Testis (tissue), 3 donors: Measurements from ENCODE around the gene PPT2. TPM values are rescaled to one million over a fixed set of nuclear protein-coding genes. Genes with fewer than 3 reads are reported as not detected.

ENCODE experiments used
- DNase-seq: peaks from one replicate; pipeline ENCODE4 v3.0.0-alpha.2; 2019
- H3K27ac ChIP-seq, 2 donors: fragments of 200-600 bp; sonication (generic); one replicate each; pipeline ENCODE4 v1.5.1; 2019
- H3K27me3 ChIP-seq: fragments of 200-600 bp; sonication (generic); one replicate; pipeline ENCODE4 v1.5.1; 2019
- H3K36me3 ChIP-seq: fragments of 200-600 bp; sonication (generic); one replicate; pipeline ENCODE4 v1.5.1; 2017; ENCODE audit warnings: low read depth; ENCODE audit errors: missing control alignments
- H3K4me1 ChIP-seq: fragments of 200-600 bp; sonication (generic); one replicate; pipeline ENCODE4 v1.5.1; 2019
- H3K4me3 ChIP-seq, 2 donors: fragments of 200-600 bp; sonication (generic); one replicate each; pipeline ENCODE4 v1.5.1; 2017 to 2019
- H3K9me3 ChIP-seq: fragments of 200-600 bp; sonication (generic); one replicate; pipeline ENCODE4 v1.5.1; 2017
- POLR2A ChIP-seq: fragments of 450-650 bp; IDR thresholded peaks from one replicate; pipeline ENCODE4 v1.6.1; 2017; ENCODE audit warnings: antibody characterized with exemption, mild to moderate bottlenecking, moderate library complexity
- WGBS, 2 donors: methylation state at CpG; one replicate each; pipeline ENCODE4 v1.1.5; 2018; 5-methylcytosine and 5-hydroxymethylcytosine counted together
- intact Hi-C: fragments of 100-400 bp; cut with DNase I; formaldehyde crosslinking; loops from one replicate; pipeline ENCODE4 v1.15.1; 2023; ENCODE audit warnings: low total_unique reads
- polyA plus RNA-seq: library from polyadenylated mRNA; stranded (reverse); fragments of 350-450 nt; fragmentation: Illumina TruSeq; extraction: RNeasy Lipid Tissue Mini Kit (QIAGEN cat#74804); gene quantifications from one replicate; pipeline ENCODE4 v1.2.3, GENCODE V29; 2014; ENCODE audit warnings: low read depth, low replicate concordance; ENCODE audit not compliant: insufficient read depth
- total RNA-seq, 2 donors: library from RNA; depleted of rRNA; stranded (reverse); fragments of >200 nt; gene quantifications; one replicate each; pipeline ENCODE4 v1.2.3, GENCODE V29; 2016
- TF ChIP-seq, protein P1 (sequence below), 3 experiments: fragments of 450-650 bp in 2 of 3; fragments of 200-600 bp in 1 of 3; sonication (generic) in 1 of 3; IDR thresholded peaks; one replicate each; pipeline ENCODE4 v1.5.1; 2016 to 2019; ENCODE audit warnings: antibody characterized with exemption in 3 of 3, mild to moderate bottlenecking in 2 of 3, moderate library complexity in 1 of 3

PPT2 gene
- total and polyA plus RNA-seq, 3 donors from 2014 or later, result 18.9 to 92.8 (median 33.9) TPM

DNA sequence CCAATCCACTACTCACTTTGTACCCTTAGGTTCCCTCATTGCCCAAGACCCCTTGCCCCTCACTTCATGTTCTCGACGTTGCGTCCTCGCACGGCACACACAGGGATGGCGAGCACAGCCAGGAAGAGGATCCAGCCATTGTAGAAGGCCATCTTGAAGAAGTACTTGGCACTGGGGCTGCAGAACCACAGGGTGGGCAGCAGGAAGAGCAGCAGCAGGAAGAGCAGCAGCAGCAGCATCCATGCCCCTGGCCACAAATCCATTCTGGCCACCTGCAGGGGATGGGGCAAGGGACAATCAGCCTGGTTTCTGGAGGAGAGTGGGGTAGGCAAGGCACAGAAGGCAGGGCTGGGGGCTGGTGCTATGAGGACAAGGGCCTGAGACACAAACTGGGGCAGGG lies 17.3 kb downstream of the PPT2 start:
- Histone ChIP-seq H3K36me3 (no peaks in the 10 kb centered on the region), H3K27me3 (no peaks in the 10 kb centered on the region), H3K27ac (no peak overlapping the region), H3K4me3 (no peak overlapping the region), H3K4me1 (peaks cover 22% of the 10 kb centered on the region), H3K9me3 (no peaks in the 10 kb centered on the region)
- no peak for DNase-seq
- 92 to 95% methylated on average over 6 of the region's 6 CpGs for WGBS, 2 donors
- intact Hi-C loops, result no loop called here
- TF ChIP-seq, protein P1, sequence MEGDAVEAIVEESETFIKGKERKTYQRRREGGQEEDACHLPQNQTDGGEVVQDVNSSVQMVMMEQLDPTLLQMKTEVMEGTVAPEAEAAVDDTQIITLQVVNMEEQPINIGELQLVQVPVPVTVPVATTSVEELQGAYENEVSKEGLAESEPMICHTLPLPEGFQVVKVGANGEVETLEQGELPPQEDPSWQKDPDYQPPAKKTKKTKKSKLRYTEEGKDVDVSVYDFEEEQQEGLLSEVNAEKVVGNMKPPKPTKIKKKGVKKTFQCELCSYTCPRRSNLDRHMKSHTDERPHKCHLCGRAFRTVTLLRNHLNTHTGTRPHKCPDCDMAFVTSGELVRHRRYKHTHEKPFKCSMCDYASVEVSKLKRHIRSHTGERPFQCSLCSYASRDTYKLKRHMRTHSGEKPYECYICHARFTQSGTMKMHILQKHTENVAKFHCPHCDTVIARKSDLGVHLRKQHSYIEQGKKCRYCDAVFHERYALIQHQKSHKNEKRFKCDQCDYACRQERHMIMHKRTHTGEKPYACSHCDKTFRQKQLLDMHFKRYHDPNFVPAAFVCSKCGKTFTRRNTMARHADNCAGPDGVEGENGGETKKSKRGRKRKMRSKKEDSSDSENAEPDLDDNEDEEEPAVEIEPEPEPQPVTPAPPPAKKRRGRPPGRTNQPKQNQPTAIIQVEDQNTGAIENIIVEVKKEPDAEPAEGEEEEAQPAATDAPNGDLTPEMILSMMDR (IDR thresholded peaks at IDR 0.05), result no peak
- no peak for TF ChIP-seq POLR2A

DNA sequence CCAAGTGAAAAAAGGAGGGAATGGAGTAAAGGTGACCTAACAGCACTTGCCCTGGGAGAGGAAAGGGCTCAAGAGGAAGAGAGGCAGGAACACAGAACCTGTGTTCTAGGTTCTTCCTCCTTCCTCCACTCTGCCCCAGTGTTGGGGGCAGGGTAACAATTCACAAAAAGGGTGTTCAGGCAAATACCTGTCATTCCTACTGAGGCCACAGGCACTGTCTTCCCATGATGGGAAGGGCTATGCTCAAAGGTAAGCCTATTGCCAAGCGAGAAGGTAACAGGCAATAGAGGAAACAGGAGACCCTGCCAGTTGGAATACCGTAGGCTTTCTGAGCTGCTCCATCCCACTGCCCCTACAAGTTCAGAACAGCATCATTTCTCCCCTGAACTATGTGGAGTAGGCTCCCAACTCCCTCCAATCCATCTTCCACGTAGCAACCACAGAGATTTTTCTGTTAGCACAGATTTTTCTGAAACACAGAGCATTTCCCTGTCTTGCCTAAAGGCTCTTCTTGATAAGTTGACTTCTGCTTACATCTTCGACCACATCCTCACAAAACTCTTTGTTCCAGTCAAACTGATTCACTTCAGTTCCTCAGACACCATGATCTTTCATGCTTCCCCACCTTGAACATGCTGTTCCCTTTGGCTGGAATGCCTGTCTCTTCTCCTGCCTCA lies 19.2 kb downstream of the PPT2 start:
- 78 to 81% methylated on average over 4 of the region's 4 CpGs for WGBS, 2 donors
- no peak for TF ChIP-seq POLR2A
- TF ChIP-seq, protein P1 (IDR thresholded peaks at IDR 0.05), result no peak
- peaks cover 33% of the 10 kb centered on the region for H3K4me1 ChIP-seq
- intact Hi-C loops, result no loop called here
- H3K9me3 ChIP-seq, result no peaks in the 10 kb centered on the region
- no peak for DNase-seq
- H3K36me3 ChIP-seq, result no peaks in the 10 kb centered on the region
- H3K4me3 ChIP-seq, result no peak overlapping the region
- H3K27me3 ChIP-seq, result no peaks in the 10 kb centered on the region
- no peak overlapping the region for H3K27ac ChIP-seq

DNA sequence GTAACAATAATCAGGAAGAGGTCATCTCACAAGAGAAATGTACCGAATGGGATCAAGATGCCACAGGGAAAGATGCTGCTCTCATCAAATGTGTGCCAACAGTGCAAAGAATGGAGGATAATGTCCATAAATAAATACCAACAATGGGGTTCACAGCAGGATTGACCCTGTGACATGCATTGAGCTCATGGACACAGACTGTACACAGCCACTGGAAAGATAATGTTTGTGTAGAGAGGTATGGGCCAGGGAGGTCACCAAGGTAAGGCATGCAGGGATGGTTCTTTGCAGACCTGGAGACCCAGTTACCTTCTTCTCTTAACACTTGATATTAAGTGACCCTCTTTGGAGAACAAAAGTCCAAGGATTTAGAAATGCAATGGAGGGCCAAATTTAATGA lies 20.5 kb downstream of the PPT2 start:
- 80 to 88% methylated on average over 1 of the region's 1 CpG for WGBS, 2 donors
- TF ChIP-seq, protein P1 (IDR thresholded peaks at IDR 0.05), result no peak
- no peak for TF ChIP-seq POLR2A
- Histone ChIP-seq H3K9me3 (no peaks in the 10 kb centered on the region), H3K4me3 (no peak overlapping the region), H3K27ac (no peak overlapping the region), H3K4me1 (peaks cover 33% of the 10 kb centered on the region), H3K27me3 (no peaks in the 10 kb centered on the region), H3K36me3 (no peaks in the 10 kb centered on the region)
- intact Hi-C loops, result no loop called here
- DNase-seq, result no peak

DNA sequence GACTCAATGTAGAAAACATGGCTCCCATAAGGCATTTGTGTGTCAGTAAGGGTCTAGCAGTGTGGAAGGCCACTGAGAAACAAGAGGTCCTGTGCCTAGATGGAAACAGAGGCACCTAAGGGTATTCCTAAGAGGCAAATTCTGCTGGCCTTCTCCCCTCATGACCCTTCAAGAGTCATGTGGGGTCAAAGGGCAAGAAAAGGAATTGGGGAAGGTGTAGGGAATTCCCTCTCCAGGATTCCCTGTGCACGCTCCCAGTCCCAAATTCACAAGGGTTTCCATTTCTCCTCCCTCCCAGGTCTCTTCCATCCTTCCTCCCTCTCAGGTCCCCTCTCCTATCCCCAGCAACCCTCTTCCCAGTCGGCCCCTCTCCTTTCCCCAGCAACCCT lies 21.4 kb downstream of the PPT2 start:
- no peak for TF ChIP-seq POLR2A
- TF ChIP-seq, protein P1 (IDR thresholded peaks at IDR 0.05), result no peak
- no peak for DNase-seq
- WGBS, 2 donors, result 0 to 8% methylated on average over 2 of the region's 2 CpGs
- peaks cover 35% of the 10 kb centered on the region for H3K4me1 ChIP-seq
- no peaks in the 10 kb centered on the region for H3K27me3 ChIP-seq
- intact Hi-C loops, result no loop called here
- H3K27ac ChIP-seq, result peak overlapping the region; percentile 94 to 99
- H3K9me3 ChIP-seq, result no peaks in the 10 kb centered on the region
- H3K4me3 ChIP-seq, result peak overlapping the region; percentile 87 to 92
- no peaks in the 10 kb centered on the region for H3K36me3 ChIP-seq
